GM18517 (cell line): ENCODE results near the gene RBM20.
A peak's percentile ranks its signal among the peaks of the same experiment; 100 is the strongest.
"Not testable (repeated sequence)": the region's sequence is repeated elsewhere in the genome, so short reads cannot be mapped to it uniquely, and the experiment has no call there.

Experiments
- ATAC-seq: cut with Tn5 transposase; IDR thresholded peaks from one replicate; pipeline ENCODE4 v1.9.1; 2021; ENCODE audit warnings: mild to moderate bottlenecking, moderate library complexity; ENCODE audit not compliant: unreplicated experiment

The RBM20 gene

DNA sequence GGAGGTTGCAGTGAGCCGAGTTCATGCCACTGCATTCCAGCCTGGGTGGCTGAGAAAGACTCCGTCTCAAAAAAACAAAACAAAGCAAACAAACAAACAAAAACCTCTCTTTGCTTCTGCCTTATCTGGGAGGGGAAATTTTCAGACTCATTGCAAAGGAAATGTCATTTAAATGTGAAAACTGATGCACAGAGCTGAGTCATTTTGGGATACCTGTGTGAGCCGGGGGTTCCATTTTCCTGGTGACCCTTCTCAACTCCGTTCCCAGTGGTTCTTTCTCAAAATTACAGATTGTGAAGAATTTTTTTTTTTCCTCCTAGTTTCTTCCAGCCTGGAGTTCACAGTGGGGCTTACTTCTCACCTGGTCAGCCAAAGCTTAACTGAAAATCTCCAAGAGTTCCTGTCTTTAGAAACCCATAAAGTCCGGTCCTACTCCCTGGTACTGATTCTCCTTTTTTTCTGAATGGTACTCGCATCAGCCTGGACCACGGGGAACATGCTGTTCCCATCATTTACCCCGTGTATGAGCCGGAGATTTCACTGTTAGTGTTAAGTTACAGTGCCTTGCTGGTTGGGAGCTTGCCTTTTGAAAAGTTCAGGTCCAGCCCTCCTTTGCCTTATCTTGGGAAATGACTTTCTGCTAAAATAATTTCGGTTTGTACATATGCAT lies 56.9 kb downstream of the RBM20 start:
- no peak for ATAC-seq

DNA sequence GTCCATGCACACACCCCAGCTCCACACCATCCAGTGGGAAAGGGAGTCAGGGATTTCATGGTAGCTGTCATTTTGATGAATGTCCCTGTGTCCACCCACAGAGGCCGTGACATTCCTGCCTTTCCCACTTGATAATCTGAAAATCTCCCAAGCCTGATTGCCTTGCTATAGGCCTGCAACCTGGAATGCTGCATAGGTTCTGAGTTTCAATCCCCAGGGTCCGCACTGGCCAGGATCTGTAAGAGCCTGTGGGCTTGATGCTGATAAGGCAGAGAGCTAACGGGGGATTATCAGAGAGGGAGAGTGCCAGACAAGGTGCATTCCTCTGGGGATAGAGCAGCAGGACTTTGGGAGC lies 57.5 kb downstream of the RBM20 start:
- ATAC-seq, result no peak

DNA sequence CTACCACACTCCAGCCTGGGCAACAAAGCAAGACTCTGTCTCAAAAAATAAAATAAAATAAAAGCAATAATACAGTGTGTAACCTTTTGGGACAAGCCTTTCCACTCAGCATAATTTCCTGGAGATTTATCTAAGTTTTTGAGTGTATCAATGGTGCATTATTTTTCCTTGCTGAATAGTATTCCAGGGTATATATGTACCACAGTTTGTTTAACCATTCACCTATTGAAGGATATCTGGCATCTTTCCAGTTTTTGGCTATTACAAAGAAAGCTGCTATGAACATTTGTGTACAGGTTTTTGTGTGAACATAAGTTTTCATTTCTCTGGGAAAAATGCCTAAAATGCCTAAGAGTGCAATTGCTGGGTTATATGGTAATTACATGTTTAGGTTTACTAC lies 59.9 kb downstream of the RBM20 start:
- ATAC-seq, result no peak

DNA sequence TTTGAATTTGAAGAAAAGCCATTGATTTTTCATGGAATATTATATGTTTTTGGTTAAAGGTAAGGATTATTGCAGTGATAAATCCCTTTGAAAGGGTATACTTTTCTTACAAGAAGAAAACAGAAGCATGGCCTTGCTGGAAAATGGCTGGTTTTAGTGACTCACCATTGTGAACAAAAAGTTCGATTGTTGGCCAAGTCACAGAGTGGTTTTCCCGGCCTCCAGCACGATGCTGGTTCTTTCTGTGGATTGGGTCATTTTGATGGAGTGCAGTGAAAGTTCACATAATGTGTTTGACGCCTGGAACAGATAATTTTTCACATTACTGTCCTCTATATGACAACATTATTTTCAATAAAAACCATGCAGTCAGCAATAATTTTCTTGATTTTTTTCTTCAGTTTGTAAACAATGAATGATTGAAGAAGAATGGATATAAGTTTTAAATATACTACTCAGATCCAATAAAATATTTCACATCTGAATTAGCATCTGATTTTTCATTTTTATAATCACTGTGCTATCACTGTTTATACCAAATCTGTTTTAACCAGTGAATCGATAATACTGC lies 60.9 kb downstream of the RBM20 start:
- ATAC-seq, result no peak

DNA sequence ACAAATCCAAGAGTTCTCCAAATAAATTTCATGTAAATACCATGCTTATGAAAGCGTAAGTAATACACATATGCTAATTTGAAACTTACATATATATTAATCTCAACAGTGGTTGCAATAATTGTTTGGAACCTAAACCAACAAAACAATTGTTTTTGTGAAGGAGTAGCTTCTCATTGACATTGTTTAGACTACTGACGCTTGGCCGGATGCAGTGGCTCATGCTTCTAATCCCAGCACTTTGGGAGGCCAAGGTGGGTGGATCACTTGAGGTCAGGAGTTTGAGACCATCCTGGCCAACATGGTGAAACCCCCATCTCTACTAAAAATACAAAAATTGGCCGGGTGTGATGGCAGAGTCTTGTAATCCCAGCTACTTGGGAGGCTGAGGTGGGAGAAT lies 61.5 kb downstream of the RBM20 start:
- ATAC-seq, result not testable (repeated sequence)

DNA sequence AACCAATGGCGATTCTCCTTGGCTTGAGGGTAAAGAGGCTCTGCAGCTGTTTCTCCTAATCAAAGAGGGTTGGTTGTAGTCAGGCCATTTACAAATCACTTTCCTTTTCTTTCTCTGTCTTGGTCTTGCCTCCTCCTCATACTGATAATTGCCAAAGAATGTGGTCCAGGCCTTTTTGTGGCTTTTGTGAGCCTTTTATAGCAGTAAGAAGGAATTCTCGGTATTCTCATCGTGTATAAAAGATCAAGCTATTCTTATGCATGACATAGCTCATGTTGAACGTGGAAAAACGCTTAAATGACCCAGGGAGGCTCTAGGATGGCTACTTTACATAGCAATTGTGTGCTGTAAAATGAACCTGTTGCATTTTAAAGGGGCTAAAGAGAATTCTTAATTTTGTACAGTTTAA lies 62.6 kb downstream of the RBM20 start:
- no peak for ATAC-seq

DNA sequence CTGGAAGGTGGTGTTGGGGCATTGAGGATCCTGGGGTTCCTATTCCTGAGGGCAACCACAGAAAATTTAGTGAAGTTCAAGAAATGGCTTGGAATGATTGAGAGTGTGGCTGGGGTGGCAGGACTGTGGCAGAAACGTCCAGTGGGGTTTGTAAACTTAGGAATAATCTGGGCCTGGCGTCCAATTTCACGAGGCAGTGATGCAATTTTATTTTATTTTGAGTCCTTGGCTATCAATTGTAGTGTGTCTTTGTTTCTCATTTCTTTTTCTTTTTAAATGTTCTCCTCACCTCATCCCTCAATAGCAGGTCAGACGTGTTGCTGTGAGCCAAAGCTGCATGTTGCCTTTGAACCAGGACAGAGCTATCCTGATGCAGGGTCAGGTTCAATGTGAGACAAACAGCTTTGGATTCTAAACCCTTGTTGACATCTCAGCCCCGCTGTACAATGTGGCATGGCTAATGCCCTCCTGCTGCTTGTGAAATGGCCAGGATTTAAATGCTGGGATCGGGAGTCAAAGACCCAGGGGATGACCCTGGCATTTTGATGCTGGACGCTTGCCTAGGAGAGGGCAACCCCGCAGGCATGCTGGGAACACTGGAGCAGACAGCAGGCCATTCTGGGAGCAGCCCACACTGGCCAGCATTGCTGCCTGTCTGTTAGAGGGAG lies 64.8 kb downstream of the RBM20 start:
- no peak for ATAC-seq

DNA sequence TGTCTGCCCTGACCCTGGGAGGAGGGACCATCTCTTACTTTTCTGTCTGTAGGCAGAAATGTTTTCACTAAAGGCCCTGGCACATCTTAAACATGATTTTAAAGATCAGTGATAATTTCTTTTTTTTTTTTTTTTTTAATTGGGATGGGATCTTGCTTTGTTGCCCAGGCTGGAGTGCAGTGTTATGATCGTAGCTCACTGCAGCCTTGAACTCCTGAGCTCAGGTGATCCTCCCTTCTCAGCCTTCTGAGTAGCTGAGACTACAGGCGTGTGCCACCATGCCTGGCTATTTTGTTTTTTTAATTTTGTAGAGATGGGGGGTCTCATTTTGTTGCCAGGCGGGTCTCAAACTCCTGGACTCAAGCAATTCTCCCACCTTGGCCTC lies 65.3 kb downstream of the RBM20 start:
- ATAC-seq, result no peak

DNA sequence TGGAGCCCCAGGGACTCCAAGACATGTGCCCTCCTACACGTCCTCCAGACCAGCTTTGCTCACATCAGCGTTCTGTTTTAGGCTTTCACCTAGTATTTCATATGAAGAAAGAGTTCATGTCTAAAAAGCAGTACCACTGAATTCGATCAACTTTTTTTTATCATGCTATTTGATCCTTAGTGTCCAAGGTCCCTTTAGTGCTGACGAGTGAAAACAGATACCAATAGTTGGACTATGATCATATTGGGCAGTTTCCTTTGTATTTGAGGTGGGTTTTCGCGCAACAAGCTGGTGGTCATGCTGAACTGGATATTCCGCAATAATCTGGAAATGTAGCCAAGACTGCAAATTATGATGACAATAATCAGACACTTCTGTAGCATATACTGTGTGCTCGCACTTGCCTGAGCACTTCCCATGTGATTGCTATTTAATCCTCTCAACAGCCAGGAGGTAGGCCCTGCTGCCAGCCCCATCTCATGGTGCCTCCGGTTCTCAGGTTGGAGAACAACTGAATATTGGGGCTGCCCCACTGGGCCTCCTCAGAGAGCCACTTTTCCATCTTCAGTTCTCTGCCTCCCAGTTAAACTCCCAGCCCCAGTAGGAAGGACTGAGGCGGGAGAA lies 65.9 kb downstream of the RBM20 start:
- ATAC-seq, result no peak

DNA sequence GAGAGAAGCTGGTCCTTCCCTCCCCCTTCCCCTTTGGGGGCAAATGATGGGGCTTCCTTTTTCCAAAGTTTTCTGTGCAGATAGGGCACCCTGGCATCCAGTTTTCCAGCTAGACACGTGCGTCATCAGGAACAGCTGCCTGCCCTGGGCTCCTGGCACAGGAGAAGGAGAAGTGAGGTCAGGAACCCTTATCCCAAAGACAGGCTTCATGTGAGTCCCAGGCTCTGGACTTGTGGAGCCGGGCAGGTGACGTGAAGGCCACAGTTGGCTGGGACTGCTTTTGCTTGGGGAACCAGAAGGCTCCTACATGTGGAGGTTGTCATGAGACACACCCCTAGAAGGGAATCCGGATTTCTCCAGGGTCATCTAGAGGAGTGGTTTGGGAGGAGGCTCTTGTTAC lies 66.5 kb downstream of the RBM20 start:
- no peak for ATAC-seq

DNA sequence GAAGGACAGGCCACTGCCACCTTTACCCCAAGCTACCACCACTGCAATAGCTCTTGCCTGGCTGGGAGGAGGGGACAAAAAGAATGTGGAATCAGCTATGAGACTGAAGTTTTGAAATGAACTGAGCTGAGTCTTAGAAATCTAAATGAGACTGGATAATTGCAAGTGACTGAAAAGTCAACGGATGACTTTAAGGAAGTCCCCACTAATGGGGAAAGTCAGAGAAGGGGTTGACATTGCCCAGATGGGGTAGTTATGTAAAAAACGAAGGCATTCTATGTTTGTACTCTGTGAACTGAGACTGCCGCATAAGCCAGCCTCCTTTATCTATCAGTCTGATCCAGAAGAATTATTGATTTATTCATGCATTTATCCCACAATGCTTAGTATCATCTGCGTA lies 67.2 kb downstream of the RBM20 start:
- ATAC-seq, result no peak

DNA sequence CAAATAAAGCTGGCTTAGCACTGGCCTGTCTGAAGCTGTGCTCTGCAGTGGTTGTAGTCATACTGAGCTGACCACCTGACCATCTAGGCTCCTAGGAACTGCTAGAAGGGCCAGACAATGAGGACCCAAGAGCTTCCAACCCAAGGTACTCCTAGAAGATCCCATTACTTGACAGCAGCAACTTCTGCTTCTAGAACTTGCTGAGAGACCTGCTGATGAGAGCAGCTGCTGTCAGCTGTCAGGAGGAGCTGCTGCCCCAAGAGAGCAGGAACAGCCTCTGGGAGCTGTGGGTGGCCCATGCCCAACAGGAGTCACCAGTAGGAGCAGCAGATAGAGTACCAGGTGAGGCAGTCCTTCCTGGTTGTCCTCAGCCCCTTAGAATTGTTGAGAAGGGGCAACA lies 70.2 kb downstream of the RBM20 start:
- ATAC-seq, result no peak

DNA sequence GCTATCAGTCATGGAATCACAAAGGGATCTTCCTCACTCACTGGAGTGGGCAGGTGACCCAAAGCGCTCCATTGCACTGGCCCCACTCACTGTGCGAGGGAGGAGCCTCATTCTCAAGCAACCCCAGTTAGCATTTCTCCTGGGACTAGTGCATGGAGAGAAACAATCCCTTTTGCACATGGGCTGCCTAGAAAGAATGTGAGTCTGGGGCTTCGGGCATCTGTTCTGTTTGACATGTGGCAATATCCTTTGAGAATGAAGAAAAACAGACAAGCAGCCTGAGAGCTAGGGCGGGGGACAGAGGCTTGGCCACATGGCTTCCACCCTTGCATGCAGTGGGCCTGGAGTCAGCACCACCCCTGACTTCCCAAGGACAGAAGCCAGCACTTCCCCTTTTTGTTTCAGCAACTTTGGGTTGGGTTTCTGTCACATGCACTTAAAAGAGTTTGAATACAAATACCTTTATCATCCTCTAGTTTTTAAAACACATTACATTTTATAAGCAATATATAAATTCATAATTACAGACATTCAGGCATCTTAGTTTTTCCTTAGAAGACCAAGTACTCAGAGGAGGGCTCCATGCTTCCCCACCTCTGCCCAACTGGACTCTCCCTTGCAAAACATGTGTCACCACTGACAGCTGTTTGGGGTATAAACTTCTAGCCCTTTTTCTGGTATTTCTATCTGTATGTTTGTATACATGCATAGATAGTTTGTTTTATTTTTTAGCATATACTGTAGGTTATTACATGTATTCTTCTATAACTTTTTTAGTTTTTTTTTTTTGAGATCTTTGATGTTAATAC lies 73.8 kb downstream of the RBM20 start:
- no peak for ATAC-seq

DNA sequence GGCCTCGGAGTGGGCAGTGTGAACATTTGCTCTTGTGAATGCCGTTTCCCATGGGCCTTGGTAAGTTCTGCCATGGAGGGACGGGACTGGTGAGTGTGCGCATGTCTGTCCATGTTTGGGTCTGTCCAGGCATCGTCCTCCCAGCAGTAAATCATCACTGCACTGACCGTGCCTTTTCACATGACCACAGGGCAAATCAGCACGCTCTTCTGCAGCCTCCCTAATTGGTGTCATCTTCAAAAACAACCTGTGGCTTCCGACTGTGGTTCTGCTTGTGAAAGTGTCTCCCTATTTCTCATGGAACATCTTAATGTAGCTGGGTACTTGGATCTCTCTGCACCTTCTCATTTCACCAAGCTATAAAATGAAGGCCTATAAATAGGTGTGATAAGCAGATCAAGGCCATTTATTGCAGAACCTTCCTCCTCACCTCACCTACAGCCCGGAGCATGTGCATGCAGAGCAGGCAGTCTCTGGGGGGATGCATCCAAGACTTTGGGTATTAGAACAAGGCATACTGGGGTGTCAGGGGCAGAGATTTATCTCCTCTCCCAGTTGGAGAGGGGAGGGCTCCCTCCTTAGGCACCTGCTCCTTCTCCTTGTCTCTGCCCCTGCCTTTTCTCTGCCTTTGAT lies 77.4 kb downstream of the RBM20 start:
- no peak for ATAC-seq

DNA sequence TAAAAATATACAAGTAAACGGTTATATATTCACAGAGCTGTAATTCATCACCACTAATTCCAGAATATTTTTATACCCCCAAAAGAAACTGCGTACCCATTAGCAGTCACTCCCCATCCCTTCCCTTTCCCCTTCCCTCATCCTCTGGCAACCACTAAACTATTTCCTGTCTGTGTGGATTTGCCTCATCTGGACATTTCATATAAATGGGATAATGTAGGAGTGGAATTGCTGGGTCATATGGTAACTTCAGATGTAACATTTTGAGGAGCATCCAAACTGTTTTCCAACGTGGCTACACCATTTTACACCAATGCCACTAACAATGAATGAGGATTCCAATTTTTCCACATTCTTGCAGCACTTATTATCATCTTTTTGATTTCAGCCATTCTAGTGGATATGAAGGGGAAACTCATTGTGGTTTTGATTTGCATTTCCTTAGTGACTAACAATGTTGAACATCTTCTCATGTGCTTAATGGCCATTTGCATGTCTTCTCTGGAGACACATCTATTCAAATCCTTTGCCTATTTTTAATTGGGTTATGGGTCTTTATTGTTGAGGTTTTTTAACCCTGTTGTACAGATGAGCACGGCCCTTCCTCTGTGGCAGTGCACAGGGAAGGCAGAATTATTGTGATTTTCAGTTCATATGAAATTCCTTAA lies 79.2 kb downstream of the RBM20 start:
- no peak for ATAC-seq

DNA sequence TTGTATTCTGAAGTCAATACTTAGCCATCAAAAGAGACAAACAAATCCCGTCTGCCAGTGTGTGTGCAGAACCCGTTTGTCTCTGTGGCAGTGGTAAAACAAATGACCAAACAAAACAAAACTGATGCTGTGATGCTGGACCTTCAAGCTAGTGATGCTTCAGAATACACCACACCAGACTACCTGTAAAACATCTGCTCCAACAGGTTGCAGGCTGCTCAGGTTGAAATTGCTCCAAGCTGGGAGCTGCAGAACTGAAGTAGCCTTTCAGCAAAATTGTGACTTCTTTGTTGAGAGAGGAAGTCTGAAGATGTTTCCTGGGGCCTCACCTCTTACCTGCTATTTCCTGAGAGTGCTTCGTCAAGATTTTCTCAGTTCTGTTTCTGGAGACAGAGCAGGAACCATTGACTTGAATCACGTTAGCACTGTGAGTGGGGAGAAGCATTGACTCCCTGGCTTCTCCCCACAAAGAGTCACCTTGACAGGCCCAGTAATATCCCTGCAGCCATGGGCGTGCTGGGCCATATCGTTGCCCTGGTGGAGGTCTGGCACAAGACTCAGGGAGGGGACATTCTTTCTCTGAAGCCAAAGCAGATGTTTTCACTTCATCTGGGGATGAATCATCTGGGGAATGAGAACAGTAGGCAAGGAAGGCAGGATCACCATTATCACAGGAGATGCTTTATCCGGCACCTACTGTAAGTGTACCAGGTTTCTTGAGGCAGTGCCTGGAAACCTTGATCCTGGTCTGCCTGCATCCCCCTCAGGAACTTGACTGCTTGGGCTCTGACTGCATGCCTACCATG lies 80.2 kb downstream of the RBM20 start:
- ATAC-seq, result peak; percentile 64

DNA sequence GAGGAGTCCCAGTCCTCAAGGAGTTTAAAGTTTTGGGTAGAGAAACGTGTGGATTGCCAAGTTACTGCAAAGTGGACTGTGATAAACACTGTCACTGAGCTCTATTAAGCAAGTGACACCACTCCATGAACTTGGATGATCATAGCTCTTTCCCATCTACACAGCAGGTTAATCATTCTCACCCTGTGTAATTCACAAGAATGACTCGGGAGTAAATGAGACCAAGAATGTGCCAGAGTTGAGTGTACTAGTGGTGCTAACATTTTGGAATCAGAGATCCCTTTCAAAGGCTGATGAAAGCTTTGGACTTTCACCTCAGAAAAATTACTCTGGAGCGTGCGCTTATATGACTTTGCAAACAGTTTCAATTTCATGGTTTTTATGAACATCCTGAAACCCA lies 80.8 kb downstream of the RBM20 start:
- ATAC-seq, result no peak

DNA sequence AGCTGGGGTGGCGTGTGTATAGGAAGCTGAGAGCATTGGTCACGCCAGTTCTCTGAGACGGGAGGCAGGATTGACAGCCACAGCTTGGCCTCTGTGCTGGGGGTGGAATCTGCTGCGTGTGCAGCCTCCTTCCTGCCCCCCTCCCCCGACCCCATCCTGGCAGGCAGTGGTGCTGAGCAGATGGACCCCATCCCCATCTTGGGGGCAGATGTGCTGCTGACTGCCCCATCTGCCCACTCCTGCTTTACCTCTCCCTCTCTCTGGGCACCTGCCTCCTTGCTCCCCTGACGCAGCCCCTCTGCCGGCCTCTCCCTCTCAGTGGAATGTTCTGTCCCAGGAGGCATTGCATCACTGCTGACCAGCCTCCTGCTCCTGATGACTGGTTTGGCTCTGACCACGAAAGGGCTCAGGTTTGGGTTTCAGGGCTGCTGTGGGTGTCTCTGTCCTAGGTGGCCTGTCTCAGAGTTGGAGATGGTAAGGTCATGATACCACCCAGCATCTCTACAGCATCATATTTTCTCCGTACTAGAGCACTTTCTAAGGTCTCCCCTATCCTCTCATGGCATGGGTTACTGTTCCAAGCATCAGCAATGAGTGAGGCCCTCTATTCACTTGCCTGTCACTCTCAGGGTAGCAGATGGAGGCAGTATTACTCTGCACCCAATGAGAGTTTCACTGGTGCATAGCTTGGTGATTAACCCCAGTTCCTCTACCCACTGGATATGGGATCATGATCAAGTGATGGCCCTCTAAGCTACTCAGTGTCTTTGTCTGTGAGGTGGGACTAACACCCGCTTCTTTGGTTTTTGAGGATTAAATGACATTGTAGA lies 81.9 kb downstream of the RBM20 start:
- ATAC-seq, result no peak

DNA sequence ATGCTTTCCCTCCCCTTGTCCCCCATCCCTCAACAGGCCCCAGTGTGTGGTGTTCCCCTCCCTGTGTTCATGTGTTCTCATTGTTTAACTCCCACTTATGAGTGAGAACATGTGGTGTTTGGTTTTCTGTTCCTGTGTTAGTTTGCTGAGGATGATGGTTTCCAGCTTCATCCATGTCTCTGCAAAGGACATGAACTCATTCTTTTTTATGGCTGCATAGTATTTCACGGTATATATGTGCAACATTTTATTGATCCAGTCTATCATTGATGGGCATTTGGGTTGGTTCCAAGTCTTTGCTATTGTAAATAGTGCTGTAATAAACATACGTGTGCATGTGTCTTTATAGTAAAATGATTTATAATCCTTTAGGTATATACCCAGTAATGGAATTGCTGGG lies 83.6 kb downstream of the RBM20 start:
- ATAC-seq, result not testable (repeated sequence)
